CD14-positive monocyte (primary cell): ENCODE results near the gene GPC5. TPM values are rescaled to one million over a fixed set of nuclear protein-coding genes. Genes with fewer than 3 reads are reported as not detected.

ENCODE experiments used
- DNase-seq, 3 donors: peaks; one replicate each; pipeline ENCODE4 v3.0.0-alpha.2; 2011 to 2022
- H2AFZ ChIP-seq: 2 replicates; pipeline ENCODE4 v1.6.0; 2012; ENCODE audit warnings: mild to moderate bottlenecking, low read depth, low read length, inconsistent platforms; ENCODE audit not compliant: insufficient read depth, poor library complexity, severe bottlenecking
- H3K27ac ChIP-seq, 2 donors: 1 replicate in 1 of 2; 2 replicates in 1 of 2; pipeline ENCODE4 v1.5.1; 2012 to 2013; ENCODE audit warnings: low read length in 2 of 2, control low read depth in 1 of 2, inconsistent platforms in 1 of 2, low read depth in 1 of 2, mild to moderate bottlenecking in 1 of 2
- H3K27me3 ChIP-seq, 2 donors: one replicate each; pipeline versions ENCODE4 v1.6.0 to v1.6.1; 2011 to 2013; ENCODE audit warnings: low read length in 2 of 2; ENCODE audit not compliant: control insufficient read depth in 2 of 2, insufficient read depth in 2 of 2
- H3K36me3 ChIP-seq, 2 donors: replicated peaks in 1 of 2; 1 replicate in 1 of 2; 2 replicates in 1 of 2; pipeline versions ENCODE4 v1.5.1 to v1.6.1; 2012 to 2013; ENCODE audit warnings: low read length in 2 of 2, control low read depth in 1 of 2, inconsistent platforms in 1 of 2, mild to moderate bottlenecking in 1 of 2; ENCODE audit not compliant: insufficient read depth in 2 of 2, control insufficient read depth in 1 of 2
- H3K4me1 ChIP-seq, 2 donors: 1 replicate in 1 of 2; 2 replicates in 1 of 2; pipeline versions ENCODE4 v1.5.1 to v1.6.1; 2012 to 2013; ENCODE audit warnings: low read length in 2 of 2, control low read depth in 1 of 2, inconsistent platforms in 1 of 2, mild to moderate bottlenecking in 1 of 2, moderate library complexity in 1 of 2; ENCODE audit not compliant: insufficient read depth in 2 of 2, control insufficient read depth in 1 of 2
- H3K4me2 ChIP-seq: replicated peaks from 2 replicates; pipeline ENCODE3; 2012; ENCODE audit warnings: low read length, moderate library complexity, mild to moderate bottlenecking; ENCODE audit not compliant: poor library complexity, severe bottlenecking; ENCODE audit errors: extremely low read depth
- H3K4me3 ChIP-seq, 3 experiments: fragments of 200-600 bp in 1 of 3; sonication (generic) in 1 of 3; replicated peaks in 1 of 3; 1 replicate in 2 of 3; 2 replicates in 1 of 3; pipeline ENCODE4 v1.5.1; 2011 to 2013; ENCODE audit warnings: low read length in 3 of 3, mild to moderate bottlenecking in 3 of 3, control low read depth in 2 of 3, low read depth in 2 of 3, inconsistent platforms in 1 of 3, moderate library complexity in 1 of 3
- H3K79me2 ChIP-seq: 2 replicates; pipeline ENCODE4 v1.6.0; 2012; ENCODE audit warnings: mild to moderate bottlenecking, control low read depth, inconsistent platforms, low read length, moderate library complexity; ENCODE audit not compliant: insufficient read depth
- H3K9ac ChIP-seq: 2 replicates; pipeline ENCODE4 v1.6.0; 2017; ENCODE audit warnings: low read length, mild to moderate bottlenecking; ENCODE audit not compliant: insufficient read depth, poor library complexity, severe bottlenecking
- H3K9me3 ChIP-seq, 2 donors: replicated peaks in 1 of 2; 1 replicate in 1 of 2; 2 replicates in 1 of 2; pipeline versions ENCODE4 v1.5.1 to v1.6.1; 2012 to 2013; ENCODE audit warnings: low read length in 2 of 2, control low read depth in 1 of 2; ENCODE audit not compliant: control insufficient read depth in 1 of 2, insufficient read depth in 1 of 2
- H4K20me1 ChIP-seq: 2 replicates; pipeline ENCODE4 v1.6.0; 2012; ENCODE audit warnings: mild to moderate bottlenecking, low read length, control low read depth, moderate library complexity; ENCODE audit not compliant: insufficient read depth
- H3K27ac Mint-ChIP-seq, 7 donors: one replicate each; pipeline ENCODE4 v1.8.0; 2020; ENCODE audit warnings: mild to moderate bottlenecking in 7 of 7, mixed read lengths in 7 of 7, moderate library complexity in 6 of 7, inconsistent platforms in 2 of 7
- H3K27me3 Mint-ChIP-seq, 3 donors: one replicate each; pipeline ENCODE4 v1.8.0; 2021 to 2022; ENCODE audit warnings: low read depth in 3 of 3, mild to moderate bottlenecking in 3 of 3, mixed read lengths in 3 of 3, moderate library complexity in 3 of 3, inconsistent platforms in 1 of 3
- H3K36me3 Mint-ChIP-seq, 2 donors: one replicate each; pipeline ENCODE4 v1.8.0; 2020; ENCODE audit warnings: mixed read lengths in 2 of 2, inconsistent platforms in 1 of 2, mild to moderate bottlenecking in 1 of 2
- H3K4me1 Mint-ChIP-seq: one replicate; pipeline ENCODE4 v1.8.0; 2020; ENCODE audit warnings: mild to moderate bottlenecking, mixed read lengths
- H3K4me3 Mint-ChIP-seq, 2 donors: one replicate each; pipeline ENCODE4 v1.8.0; 2020; ENCODE audit warnings: mild to moderate bottlenecking in 2 of 2, mixed read lengths in 2 of 2, moderate library complexity in 1 of 2
- H3K9me3 Mint-ChIP-seq, 7 donors: one replicate each; pipeline ENCODE4 v1.8.0; 2020 to 2022; ENCODE audit warnings: mixed read lengths in 7 of 7, mild to moderate bottlenecking in 6 of 7, moderate library complexity in 6 of 7, inconsistent platforms in 2 of 7
- WGBS: methylation state at CpG from one replicate; pipeline ENCODE4 v1.1.5; 2013; ENCODE audit warnings: missing lambda C conversion rate; ENCODE audit not compliant: insufficient coverage; 5-methylcytosine and 5-hydroxymethylcytosine counted together
- intact Hi-C, 2 donors: fragments of 100-400 bp; cut with micrococcal nuclease; formaldehyde crosslinking; loops; one replicate each; pipeline versions ENCODE4 v1.15.0 to v1.15.1; 2023
- polyA plus RNA-seq, 3 donors: library from polyadenylated mRNA; depleted of rRNA in 1 of 3; unstranded in 2 of 3; stranded (reverse) in 1 of 3; fragments of 300-500 nt in 2 of 3; fragments of >200 nt in 1 of 3; fragmentation: Illumina TruSeq in 2 of 3; gene quantifications; 1 replicate in 2 of 3; 2 replicates in 1 of 3; pipeline ENCODE4 v1.2.3, GENCODE V29; 2012 to 2021
- TF ChIP-seq, protein P1 (sequence below): fragments of 200-600 bp; IDR thresholded peaks from one replicate; pipeline ENCODE4 v1.8.0; 2022; ENCODE audit warnings: antibody characterized with exemption, mild to moderate bottlenecking

GPC5 gene
- polyA plus RNA-seq, 3 donors = not detected

- DNase-seq = no peak
- TF ChIP-seq, protein P1, sequence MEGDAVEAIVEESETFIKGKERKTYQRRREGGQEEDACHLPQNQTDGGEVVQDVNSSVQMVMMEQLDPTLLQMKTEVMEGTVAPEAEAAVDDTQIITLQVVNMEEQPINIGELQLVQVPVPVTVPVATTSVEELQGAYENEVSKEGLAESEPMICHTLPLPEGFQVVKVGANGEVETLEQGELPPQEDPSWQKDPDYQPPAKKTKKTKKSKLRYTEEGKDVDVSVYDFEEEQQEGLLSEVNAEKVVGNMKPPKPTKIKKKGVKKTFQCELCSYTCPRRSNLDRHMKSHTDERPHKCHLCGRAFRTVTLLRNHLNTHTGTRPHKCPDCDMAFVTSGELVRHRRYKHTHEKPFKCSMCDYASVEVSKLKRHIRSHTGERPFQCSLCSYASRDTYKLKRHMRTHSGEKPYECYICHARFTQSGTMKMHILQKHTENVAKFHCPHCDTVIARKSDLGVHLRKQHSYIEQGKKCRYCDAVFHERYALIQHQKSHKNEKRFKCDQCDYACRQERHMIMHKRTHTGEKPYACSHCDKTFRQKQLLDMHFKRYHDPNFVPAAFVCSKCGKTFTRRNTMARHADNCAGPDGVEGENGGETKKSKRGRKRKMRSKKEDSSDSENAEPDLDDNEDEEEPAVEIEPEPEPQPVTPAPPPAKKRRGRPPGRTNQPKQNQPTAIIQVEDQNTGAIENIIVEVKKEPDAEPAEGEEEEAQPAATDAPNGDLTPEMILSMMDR = no peak
- Histone ChIP-seq H3K79me2 (no peaks in the 10 kb centered on the region), H3K4me1 (no peaks in the 10 kb centered on the region), H3K4me2 (no peak overlapping the region), H3K27me3 (no peaks in the 10 kb centered on the region), H4K20me1 (no peaks in the 10 kb centered on the region), H3K36me3 (no peaks in the 10 kb centered on the region), H3K4me3 (no peak overlapping the region), H3K9me3 (peaks cover 0 to 3% of the 10 kb centered on the region in 2 donors), H2AFZ (no peak overlapping the region), H3K9ac (no peak overlapping the region), H3K27ac (no peak overlapping the region)
- intact Hi-C loops = no loop called here
- H3K9me3 Mint-ChIP-seq = peaks cover 0 to 3% (median 2%) of the 10 kb centered on the region in 7 donors
- no peaks in the 10 kb centered on the region for H3K36me3 Mint-ChIP-seq
- no CpG with 5 or more reads among the region's 4 CpGs for WGBS
- no peak overlapping the region for H3K27ac Mint-ChIP-seq
- H3K4me3 Mint-ChIP-seq = no peak overlapping the region
- H3K4me1 Mint-ChIP-seq = no peaks in the 10 kb centered on the region
- H3K27me3 Mint-ChIP-seq = no peaks in the 10 kb centered on the region
Measured at GRCh38 chr13:92256211-92256610, 857.8 kb downstream of the GPC5 start.

DNA sequence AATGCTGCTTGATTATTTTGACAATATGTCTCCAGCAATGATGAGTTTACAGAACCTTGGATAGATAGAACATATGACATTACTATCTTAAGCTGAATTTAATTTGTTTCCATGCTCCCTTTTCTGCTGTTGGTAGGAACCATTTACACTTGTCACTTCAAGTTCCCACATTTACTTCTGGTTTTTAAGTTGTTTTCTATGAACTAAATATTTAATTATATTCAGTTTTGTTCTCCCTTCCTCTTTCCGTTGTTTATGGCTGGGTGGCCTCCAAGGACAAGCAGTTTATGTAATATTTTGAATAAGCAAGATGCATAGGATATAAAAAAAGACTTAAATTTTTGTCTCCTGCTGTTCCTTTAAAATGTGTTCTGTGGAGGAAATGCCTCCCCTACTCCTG is 860.6 kb downstream of the GPC5 start:
- Histone ChIP-seq H3K36me3 (no peaks in the 10 kb centered on the region), H3K9ac (no peak overlapping the region), H2AFZ (no peak overlapping the region), H3K4me3 (no peak overlapping the region), H4K20me1 (no peaks in the 10 kb centered on the region), H3K27me3 (no peaks in the 10 kb centered on the region), H3K4me2 (no peak overlapping the region), H3K4me1 (no peaks in the 10 kb centered on the region), H3K9me3 (peaks cover 0 to 3% of the 10 kb centered on the region in 2 donors), H3K27ac (no peak overlapping the region), H3K79me2 (no peaks in the 10 kb centered on the region)
- TF ChIP-seq, protein P1 = no peak
- Mint-ChIP-seq H3K27me3 (no peaks in the 10 kb centered on the region), H3K4me1 (no peaks in the 10 kb centered on the region), H3K9me3 (peaks cover 0 to 3% (median 0%) of the 10 kb centered on the region in 7 donors), H3K27ac (no peak overlapping the region), H3K36me3 (no peaks in the 10 kb centered on the region), H3K4me3 (no peak overlapping the region)
- intact Hi-C loops = no loop called here
- DNase-seq = no peak
- no CpG with 5 or more reads among the region's 1 CpG for WGBS
